Calu3 (cell line): Measurements from ENCODE around the gene NEU4. TPM values are rescaled to one million over a fixed set of nuclear protein-coding genes. Genes with fewer than 3 reads are reported as not detected.
"Not testable (repeated sequence)": the region's sequence is repeated elsewhere in the genome, so short reads cannot be mapped to it uniquely, and the experiment has no call there.

Experiments used
- BruUV-seq: library from RNA; stranded (reverse); fragments of 400-500 nt; replicated peaks from 2 replicates; lab custom pipeline; 2021; lab: Mats Ljungman, UMichigan
- CTCF ChIA-PET: fragments of 300-600 bp; sonication (Branson Sonifier 250); formaldehyde crosslinking; loops from one replicate; lab custom pipeline; 2022; ENCODE audit warnings: antibody characterized with exemption; lab: Charles Lee
- DNase-seq: peaks from one replicate; pipeline ENCODE4 v3.0.0; 2022
- H3K27ac Mint-ChIP-seq: one replicate; pipeline ENCODE4 v1.8.0; 2022; ENCODE audit warnings: mixed read lengths; ENCODE audit not compliant: unreplicated experiment
- H3K27me3 Mint-ChIP-seq: one replicate; pipeline ENCODE4 v1.8.0; 2022; ENCODE audit warnings: mixed read lengths; ENCODE audit not compliant: unreplicated experiment
- H3K36me3 Mint-ChIP-seq: one replicate; pipeline ENCODE4 v1.8.0; 2022; ENCODE audit warnings: mild to moderate bottlenecking, moderate library complexity, mixed read lengths; ENCODE audit not compliant: insufficient read depth, unreplicated experiment
- H3K4me1 Mint-ChIP-seq: one replicate; pipeline ENCODE4 v1.8.0; 2022; ENCODE audit warnings: mild to moderate bottlenecking, low read depth, mixed read lengths; ENCODE audit not compliant: unreplicated experiment
- H3K4me3 Mint-ChIP-seq: one replicate; pipeline ENCODE4 v1.8.0; 2022; ENCODE audit warnings: mild to moderate bottlenecking, low read depth, moderate library complexity, mixed read lengths; ENCODE audit not compliant: unreplicated experiment
- H3K9me3 Mint-ChIP-seq: one replicate; pipeline ENCODE4 v1.8.0; 2022; ENCODE audit warnings: low read depth, mixed read lengths; ENCODE audit not compliant: unreplicated experiment
- CTCF ChIP-seq: fragments of 200-600 bp; IDR thresholded peaks from one replicate; pipeline ENCODE4 v1.8.0; 2022; ENCODE audit warnings: antibody characterized with exemption; ENCODE audit not compliant: unreplicated experiment
- intact Hi-C: fragments of 100-400 bp; cut with micrococcal nuclease; formaldehyde crosslinking; loops from one replicate; pipeline ENCODE4 v1.10.0; 2022; ENCODE audit not compliant: unreplicated experiment
- total RNA-seq: library from RNA; stranded (reverse); gene quantifications from 2 replicates; pipeline ENCODE4 v1.2.3, GENCODE V29; 2022

NEU4 gene
- total RNA-seq, 1 experiment from 2014 or later: 0.14 TPM

GRCh38 chr2:241821460-241822263, 12.7 kb downstream of the NEU4 start:
- intact Hi-C loops: no loop called here
- no peak for DNase-seq
- no TSS peak for BruUV-seq
- TF ChIP-seq CTCF: no peak
- Mint-ChIP-seq H3K27me3 (peaks cover 51% of the 10 kb centered on the region), H3K27ac (no peak overlapping the region), H3K36me3 (peaks cover 16% of the 10 kb centered on the region), H3K4me3 (no peak overlapping the region), H3K4me1 (peaks cover 8% of the 10 kb centered on the region), H3K9me3 (peaks cover 16% of the 10 kb centered on the region)
- CTCF ChIA-PET: no interaction called here

GRCh38 chr2:241822264-241822623, 13.3 kb downstream of the NEU4 start:
- H3K27ac Mint-ChIP-seq: no peak overlapping the region
- DNase-seq: no peak
- CTCF ChIA-PET: no interaction called here
- no TSS peak for BruUV-seq
- no peak for TF ChIP-seq CTCF
- H3K36me3 Mint-ChIP-seq: peaks cover 16% of the 10 kb centered on the region
- intact Hi-C loops: no loop called here
- H3K4me3 Mint-ChIP-seq: no peak overlapping the region
- peaks cover 8% of the 10 kb centered on the region for H3K4me1 Mint-ChIP-seq
- peaks cover 16% of the 10 kb centered on the region for H3K9me3 Mint-ChIP-seq
- peaks cover 46% of the 10 kb centered on the region for H3K27me3 Mint-ChIP-seq

- intact Hi-C loops, H3K4me1 Mint-ChIP-seq, DNase-seq, H3K4me3 Mint-ChIP-seq, BruUV-seq: not testable (repeated sequence)
- CTCF ChIA-PET: interaction anchor here (0.7 kb wide), 1 partner anchor 33 kb away, joined by 3 read pairs; no protein-coding TSS in a partner anchor
- peak overlapping the region; percentile 41 for H3K27ac Mint-ChIP-seq
- H3K27me3 Mint-ChIP-seq: peaks cover 36% of the 10 kb centered on the region
- H3K9me3 Mint-ChIP-seq: peaks cover 16% of the 10 kb centered on the region
- peaks cover 16% of the 10 kb centered on the region for H3K36me3 Mint-ChIP-seq
Observed at GRCh38 chr2:241823531-241824437, 14.8 kb downstream of the NEU4 start.

- CTCF ChIA-PET: no interaction called here
- H3K27me3 Mint-ChIP-seq: peaks cover 57% of the 10 kb centered on the region
- peaks cover 16% of the 10 kb centered on the region for H3K36me3 Mint-ChIP-seq
- H3K4me1 Mint-ChIP-seq: peaks cover 8% of the 10 kb centered on the region
- H3K27ac Mint-ChIP-seq: no peak overlapping the region
- BruUV-seq: no TSS peak
- DNase-seq: no peak
- no peak overlapping the region for H3K4me3 Mint-ChIP-seq
- H3K9me3 Mint-ChIP-seq: peaks cover 15% of the 10 kb centered on the region
- TF ChIP-seq CTCF: no peak
- intact Hi-C loops: no loop called here
Observed at GRCh38 chr2:241827394-241827793, 18.4 kb downstream of the NEU4 start.
